SK-MEL-5 (cell line): ENCODE measurements around the gene LIN7A. TPM values are rescaled to one million over a fixed set of nuclear protein-coding genes. Genes with fewer than 3 reads are reported as not detected.

ENCODE experiments used
- DNase-seq: peaks from one replicate; pipeline ENCODE4 v3.0.0-alpha.2; 2016; ENCODE audit warnings: low read depth, low spot score
- in situ Hi-C: cut with HindIII; loops from 2 replicates; pipeline ENCODE4 v1.10.0; 2016; ENCODE audit warnings: low sequenced_read_pairs, high pct_unique_total_duplicates, low pct_unique_long_range_greater_than_20kb
- total RNA-seq: library from RNA; depleted of rRNA; stranded (reverse); fragments of >200 nt; shearing (Covaris generic); gene quantifications from 2 replicates; pipeline ENCODE4 v1.2.3, GENCODE V29; 2014

Gene LIN7A
- total RNA-seq, 1 experiment from 2014 or later: 0.26 TPM

DNA sequence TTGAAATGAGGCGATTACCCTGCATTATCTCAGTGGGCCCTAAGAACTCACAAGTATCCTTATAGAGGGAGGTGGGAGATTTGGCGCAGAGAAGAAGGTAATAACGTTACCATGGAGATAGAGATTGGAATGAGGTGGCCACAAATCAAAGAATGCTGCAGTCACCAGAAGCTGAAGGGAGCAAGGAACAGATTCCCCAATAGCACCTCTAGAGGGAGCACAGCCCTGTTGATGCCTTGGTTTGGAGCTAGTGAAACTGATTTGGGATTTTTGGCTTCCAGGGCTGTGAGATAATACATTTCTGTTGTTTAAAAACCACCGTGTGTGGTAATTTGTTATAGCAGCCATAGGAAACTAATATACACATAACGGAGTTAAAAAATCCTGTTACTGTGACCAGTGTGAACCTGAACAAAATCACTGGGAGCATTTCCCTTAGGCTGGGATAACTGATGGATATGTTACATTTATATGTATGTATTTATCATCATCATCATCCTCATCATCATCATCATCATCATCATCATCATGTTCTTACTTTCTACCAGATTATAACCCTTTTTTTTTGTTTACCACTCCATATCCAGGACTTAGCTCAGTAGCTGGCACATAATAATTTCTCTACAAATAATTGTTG is 100.3 kb downstream of the LIN7A start:
- DNase-seq: peak; percentile 70
- in situ Hi-C loops: no loop called here

- in situ Hi-C loops: no loop called here
Measured at GRCh38 chr12:80834724-80835123, 103.0 kb downstream of the LIN7A start.

DNA sequence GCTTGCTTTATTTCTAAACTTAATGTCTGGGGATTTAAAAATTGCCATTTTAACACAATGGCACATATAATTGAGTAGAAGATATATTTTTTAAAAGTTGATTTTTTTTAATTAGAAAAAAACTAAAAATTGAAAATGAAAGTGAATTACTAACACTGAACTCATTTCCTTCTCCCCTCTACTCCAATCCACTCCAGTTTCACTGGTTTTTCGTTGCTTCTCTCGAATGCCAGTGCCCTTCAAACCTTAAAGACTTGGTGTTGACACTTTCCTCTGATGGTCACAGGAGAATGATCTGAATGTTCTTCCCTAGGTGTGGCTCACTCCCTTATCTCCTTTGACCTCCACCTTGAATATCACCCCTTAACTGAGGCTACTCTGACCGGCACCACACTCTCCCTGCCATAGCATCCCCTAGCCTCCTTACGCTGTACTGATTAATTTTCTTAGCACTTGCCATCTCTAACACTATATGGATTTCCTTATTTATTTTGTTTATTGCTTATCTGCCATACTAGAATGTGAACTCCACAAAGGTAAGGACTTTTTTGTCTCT is 107.1 kb downstream of the LIN7A start:
- DNase-seq: no peak
- in situ Hi-C loops: no loop called here

More at GRCh38 chr12:80834724-80835123, 103.0 kb downstream of the LIN7A start:
- no peak for DNase-seq

DNA sequence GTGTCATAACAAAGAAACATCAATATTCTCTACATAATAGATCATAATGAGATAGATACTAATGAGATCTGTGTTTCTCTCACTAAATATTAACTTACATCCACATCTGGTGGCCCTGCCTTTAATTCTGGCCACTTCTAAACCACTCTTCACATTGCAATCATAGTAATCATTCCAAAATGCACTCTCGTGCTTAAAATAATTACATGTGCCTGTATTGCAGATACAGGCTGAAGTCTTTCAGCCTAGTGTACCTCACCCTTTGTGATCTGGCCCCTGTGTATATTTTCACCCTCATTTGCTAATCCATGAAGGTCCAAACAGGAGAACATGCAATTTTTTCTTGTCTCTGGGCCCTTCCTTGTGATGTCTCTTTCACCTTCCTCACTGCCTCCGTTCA is 108.0 kb downstream of the LIN7A start:
- in situ Hi-C loops: no loop called here
- DNase-seq: no peak

- DNase-seq: no peak
- in situ Hi-C loops: no loop called here
Measured at GRCh38 chr12:80825506-80825905, 112.2 kb downstream of the LIN7A start.

- in situ Hi-C loops: no loop called here
- no peak for DNase-seq
Measured at GRCh38 chr12:80823393-80823792, 114.3 kb downstream of the LIN7A start.

GRCh38 chr12:80821513-80822000 is 116.2 kb downstream of the LIN7A start:
- DNase-seq: no peak
- in situ Hi-C loops: no loop called here

- no peak for DNase-seq
- in situ Hi-C loops: no loop called here
Measured at GRCh38 chr12:80818878-80819277, 118.9 kb downstream of the LIN7A start.

DNA sequence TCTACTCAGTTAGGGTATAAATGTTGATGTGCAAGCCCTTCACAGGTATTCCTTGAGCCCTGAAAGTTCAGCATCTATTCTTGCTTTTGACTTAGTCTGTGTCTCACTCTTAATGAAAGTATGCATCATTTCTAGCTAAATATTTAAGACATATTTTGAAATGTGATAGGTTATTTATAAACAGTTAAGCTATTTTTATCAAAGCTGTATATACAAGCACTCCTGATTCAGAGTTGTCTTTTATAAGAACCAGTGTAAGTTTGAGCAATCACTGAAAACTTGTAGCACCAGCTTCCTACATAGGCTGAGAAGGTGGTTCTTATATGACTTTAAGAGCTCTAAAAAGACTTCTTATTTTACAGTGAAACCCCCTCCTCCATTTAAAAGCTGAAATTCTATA is 122.4 kb downstream of the LIN7A start:
- DNase-seq: no peak
- in situ Hi-C loops: no loop called here

DNA sequence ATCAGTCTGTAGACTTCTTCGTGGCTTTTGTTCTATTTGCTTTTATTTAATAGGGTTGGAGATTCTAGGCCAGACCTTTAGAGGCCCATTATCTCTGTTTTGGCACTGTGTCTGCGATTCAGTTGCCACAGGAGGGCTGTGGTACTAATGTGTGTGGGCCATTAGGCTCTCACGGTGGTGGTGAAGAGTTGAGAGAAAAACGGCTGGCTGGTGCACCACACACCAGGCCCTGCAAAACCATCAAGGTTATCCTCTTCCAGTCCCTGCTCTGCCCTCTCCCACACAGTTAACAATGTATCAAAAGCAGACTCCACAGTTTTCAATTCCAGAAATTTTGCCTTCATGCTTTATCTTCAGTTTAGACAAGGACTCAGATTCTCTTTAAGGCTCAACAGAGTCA is 123.3 kb downstream of the LIN7A start:
- in situ Hi-C loops: no loop called here
- DNase-seq: no peak

- in situ Hi-C loops: no loop called here
- DNase-seq: no peak
Measured at GRCh38 chr12:80813820-80814219, 123.9 kb downstream of the LIN7A start.

GRCh38 chr12:80811957-80812708 is 125.6 kb downstream of the LIN7A start:
- no peak for DNase-seq
- in situ Hi-C loops: no loop called here

- in situ Hi-C loops: no loop called here
Measured at GRCh38 chr12:80810874-80811273, 126.9 kb downstream of the LIN7A start.

DNA sequence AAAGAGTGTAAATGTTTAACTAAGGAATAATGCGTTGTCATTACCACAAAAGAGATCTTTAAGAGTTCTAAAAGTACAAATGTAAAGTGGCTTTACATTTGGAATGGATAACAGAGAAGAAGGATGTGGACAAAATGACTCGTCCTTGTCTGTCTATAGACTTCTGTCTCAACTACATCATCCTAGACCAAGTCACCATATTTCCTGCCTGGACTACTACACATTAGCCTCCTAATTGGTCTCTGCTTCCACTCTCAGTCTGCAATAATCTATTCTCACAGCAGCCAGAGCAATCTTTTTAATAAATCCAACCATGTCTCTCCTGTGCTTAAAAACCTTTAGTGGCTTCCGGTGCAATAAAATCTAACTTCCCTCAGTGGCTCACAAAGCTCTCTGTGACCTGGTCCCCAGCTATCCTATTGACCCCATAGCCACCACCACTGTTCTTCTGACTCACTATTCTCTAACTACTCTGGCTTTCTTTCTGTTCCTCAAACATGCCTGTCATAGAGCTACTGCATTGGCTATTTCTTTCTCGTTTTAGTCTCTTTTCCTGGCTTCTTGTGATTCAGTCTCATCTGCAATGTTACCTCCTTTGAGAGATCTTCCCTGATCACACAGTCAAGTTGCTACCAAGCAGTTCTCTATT is 130.0 kb downstream of the LIN7A start:
- in situ Hi-C loops: no loop called here
- DNase-seq: no peak

More at GRCh38 chr12:80810874-80811273, 126.9 kb downstream of the LIN7A start:
- no peak for DNase-seq

- in situ Hi-C loops: no loop called here
Measured at GRCh38 chr12:80805106-80805505, 132.6 kb downstream of the LIN7A start.

DNA sequence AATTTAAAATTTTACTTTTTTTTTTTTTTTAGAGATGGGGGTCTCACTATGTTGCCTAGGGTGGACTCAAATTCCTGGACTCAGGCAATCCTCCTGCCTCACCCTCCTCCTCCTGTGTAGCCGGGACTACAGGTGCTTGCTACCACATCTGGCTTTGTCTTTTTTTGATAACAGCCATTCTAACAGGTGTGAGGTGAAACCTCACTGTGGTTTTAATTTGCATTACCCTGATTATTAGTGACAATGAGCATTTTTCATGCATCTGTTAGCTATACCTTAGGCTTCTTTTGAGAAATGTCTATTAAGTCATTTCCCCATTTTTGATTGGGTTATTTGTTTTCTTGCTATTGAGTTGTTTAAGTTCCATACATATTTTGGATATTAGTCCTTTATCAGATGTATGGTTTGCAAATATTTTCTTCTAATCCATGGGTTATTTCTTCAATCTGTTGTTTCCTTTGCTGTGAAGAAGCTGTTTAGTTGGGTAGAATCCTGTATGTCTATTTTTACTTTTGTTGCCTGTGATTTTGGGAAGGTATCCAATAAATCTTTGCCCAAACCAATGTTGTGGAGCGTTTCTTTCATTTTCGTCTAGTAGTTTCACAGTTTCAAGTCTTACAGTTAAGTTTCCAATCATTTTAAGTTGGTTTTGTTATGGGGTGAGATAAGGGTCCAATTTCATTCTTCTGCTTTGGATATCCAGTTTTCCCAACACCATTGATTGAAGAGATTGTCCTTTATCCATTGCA is 134.9 kb downstream of the LIN7A start:
- DNase-seq: no peak
- in situ Hi-C loops: no loop called here

More at GRCh38 chr12:80805106-80805505, 132.6 kb downstream of the LIN7A start:
- no peak for DNase-seq

DNA sequence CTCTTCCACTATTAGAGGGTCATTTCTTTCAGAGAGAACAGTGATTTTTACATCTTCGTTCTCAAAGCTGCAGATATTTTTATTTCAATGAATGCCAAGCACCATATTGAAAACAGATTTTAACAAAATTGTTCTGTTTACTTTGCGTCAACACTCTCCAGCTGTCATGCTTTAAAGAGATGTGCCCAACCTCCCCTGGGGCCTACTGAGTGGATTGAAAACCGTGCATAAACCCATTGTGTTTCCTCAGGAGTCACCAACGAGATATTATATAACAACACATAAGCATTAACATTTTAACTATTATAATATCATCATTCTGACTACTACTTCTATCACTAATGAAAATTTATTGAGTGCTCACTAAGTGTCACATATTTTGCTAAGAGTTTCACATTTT is 139.5 kb downstream of the LIN7A start:
- DNase-seq: no peak
- in situ Hi-C loops: no loop called here

DNA sequence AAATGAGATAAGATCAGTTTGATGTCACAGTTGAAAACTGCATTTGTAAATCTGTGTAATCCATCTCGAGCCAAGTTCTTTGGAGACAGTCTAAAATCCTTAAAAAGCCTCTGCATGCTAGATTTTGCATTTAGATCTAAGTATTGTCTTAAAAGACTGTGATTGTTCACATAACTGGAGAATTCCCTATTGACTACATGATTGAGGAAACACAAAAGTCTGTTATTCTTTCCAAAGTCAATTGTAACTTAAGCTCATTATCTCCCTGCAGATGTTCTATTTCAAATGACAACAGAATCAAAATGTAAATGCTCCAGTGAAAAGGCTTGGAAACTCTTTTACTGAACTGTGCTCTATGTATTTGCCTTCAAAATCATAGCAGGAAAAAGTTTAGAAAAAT is 143.2 kb downstream of the LIN7A start:
- DNase-seq: no peak
- in situ Hi-C loops: no loop called here
